ENCODE results near the gene HAAO. TPM values are rescaled to one million over a fixed set of nuclear protein-coding genes. Genes with fewer than 3 reads are reported as not detected.

HAAO gene
- total RNA-seq, 1 experiment from 2014 or later: not detected

DNA sequence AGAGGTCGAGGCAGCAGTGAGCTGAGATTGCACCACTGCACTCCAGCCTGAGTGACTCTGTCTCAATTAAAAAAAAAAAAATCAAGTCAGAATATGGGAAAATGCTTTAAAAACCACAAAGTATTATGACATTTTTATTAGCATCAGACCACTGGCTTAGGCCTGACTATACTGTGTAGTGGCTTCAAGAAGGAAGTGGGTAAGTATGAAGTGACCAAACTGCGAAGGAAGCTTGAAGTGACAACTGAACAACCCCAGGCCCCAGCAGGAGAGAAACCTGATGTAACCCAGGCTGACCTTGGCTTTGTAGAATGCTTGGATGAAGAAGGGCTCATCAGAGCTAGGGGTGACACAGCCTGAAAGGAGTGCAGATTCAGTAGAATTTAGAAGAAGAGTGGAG is 21.4 kb upstream of the HAAO start:
- no peak for DNase-seq (ENCODE audit: low spot score)

DNA sequence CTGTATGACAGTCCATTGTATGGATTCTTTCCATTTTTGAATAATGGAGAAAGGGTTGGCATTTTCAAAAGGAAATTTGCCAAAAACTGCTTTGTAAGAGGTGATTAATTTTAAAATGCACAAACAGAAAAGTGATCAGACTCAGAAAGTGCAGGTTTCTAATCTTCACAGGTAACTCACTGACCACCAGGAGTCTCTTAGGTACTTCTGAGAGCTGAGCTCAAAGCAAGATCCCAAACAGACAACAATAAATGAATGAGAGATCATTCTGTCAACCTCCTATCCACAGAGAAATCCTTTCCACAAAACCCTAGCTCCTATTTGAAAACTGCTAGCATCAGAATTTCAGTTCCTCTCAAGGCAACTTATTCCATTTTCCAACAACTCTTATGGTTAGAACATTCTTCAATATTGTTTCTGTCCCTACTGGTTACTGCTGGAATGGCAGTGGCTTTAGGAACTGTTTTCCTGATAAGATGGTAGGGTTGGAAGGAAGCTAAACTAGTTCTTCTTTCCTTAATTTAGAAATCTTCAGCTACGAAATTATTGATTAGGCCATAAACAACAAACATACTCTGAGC is 20.6 kb upstream of the HAAO start:
- DNase-seq (ENCODE audit: low spot score): peak; percentile 74

DNA sequence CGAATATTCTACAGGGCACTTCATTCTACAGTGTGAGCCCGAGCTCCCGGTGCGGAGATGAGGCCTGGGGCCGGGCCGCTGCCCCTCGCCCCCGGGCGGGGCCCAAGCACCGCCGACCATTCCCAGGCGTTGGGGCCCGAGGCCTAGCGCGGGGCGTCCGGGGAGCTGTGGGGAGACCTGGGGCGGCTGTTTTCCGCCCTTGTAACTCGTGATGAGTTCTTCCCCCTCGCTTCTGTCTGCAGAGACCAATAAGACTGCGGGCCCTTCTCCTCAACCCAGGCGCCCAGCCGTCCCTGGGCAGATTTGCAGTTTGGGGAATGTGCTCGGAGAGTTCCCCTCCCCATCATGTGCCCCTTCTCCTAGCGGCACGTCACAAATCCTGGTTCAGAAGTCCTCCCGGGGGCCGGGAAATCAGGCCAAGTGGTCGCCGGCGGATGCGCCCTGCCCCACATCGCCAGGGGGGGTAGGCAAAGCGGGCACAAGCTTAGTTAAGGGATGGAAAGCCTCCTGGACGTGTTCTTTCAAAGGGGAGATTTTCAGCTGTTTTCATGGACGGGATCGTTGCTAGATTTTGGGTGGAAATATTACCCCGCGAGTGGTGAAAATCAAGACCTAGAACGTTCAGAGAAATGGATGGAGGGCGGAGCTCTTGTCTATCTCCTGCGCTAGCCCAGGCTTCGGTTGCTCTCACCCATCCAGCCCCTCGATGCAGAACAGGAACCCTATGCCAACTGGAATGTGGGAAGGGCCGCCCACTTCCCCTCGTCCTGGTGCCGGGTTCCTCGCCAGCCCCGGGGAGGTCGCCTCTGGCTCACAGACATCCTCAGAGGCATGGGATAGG is 18.8 kb upstream of the HAAO start:
- DNase-seq (ENCODE audit: low spot score): no peak

DNA sequence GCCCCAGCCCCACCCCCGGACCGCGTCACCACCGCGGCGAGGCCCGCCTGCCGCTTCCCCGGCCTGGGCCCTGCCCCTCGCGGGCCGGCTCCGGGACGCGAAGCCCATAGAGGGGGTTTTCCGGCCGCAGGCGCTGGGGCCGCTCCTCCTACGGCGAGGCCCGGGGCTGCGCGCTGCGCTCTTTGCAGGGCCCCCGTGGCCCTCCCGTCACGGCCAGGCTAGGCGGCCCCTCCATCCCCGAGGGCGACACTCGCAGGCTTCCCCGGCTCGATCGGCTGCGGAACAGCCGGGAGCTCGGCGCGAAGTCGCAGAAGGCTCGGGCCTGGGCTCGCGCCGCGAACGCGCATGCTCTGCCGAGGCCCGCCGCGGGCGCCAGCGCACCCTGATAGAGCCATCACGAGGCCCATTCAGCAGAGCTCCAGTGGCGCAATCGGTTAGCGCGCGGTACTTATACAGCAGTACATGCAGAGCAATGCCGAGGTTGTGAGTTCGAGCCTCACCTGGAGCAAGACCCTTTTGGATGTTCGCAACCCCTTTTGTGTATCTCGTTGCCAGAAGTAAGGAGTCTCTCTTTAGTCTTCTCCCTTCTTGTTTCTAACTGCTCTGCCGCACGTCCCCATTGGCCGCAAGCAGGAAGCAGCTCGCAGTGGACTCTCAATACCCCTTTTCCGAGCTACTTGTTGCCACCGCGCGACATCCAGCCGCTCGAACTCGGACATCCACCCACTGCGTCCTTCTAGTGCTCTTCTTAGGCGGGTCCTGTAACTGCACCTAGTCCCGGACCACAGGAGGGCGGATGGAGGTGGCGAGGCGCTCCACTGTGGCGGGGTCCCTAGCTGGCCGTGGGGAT is 18.0 kb upstream of the HAAO start:
- DNase-seq (ENCODE audit: low spot score): peak; percentile 94

DNA sequence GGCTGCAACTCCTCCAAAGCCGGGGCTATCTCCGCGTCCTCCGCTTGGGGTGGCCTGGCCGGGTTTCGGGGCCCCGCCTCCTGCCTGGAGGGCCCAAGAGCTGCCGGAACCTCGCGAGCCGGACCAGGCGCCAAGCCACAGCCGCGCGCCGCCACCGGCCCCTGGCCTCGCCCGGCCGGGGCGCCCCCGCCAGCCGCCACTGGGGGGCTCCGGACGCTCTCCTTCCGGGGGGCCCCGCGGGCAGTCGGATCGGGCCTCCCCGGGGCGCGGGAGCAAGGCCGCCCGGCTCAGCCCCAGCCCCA is 17.4 kb upstream of the HAAO start:
- peak; percentile 79 for DNase-seq (ENCODE audit: low spot score)

DNA sequence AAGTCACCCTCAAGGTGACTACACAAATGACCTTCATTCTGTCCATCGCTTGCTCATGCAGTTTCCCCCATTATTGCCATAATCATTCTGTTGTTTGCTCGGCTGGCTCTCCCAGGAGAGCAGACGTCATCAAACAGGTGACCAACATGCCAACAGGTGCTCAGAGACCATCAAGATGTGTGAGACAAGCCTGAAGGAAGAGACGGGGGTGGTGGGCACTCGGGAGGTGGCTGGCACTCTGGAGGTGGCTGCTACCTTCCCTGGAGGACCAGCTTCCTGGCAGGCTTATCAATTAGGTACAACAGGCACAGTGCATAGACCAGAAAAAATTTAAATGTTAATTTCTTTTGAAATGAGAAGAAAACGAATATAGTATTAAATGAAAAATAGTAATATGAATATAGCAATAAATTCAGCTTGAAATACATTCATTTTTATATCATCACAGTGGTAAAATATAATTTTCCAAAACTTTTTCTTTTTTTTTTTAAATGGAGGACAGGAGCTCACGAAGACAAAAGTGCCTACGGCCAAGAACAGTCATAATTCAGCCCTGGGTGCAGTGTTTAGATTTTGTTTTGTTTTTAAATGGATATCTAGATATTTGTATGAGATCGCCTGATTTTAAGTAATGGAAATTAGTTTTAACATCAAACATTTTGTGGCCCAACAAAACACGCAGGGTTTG is 16.9 kb upstream of the HAAO start:
- DNase-seq (ENCODE audit: low spot score): peak; percentile 45

DNA sequence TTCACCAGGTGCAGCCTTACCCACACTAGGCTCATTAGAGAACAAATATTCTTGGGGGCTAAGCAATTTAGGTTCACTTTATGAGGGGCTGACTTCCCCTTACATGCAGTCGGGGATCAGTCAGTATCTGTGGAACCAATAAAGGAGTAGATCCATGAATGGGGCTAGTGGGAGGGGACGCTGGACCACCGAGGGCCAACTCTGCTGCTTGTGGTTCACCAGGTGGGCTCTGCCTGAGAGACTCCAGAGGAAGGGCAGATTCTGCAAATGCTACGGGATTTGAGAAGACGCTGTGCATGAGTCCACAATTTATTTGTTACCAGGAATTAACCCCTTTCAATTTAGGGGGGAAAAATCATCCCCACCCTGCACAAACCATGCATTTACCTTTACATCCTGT is 15.9 kb upstream of the HAAO start:
- DNase-seq (ENCODE audit: low spot score): no peak

DNA sequence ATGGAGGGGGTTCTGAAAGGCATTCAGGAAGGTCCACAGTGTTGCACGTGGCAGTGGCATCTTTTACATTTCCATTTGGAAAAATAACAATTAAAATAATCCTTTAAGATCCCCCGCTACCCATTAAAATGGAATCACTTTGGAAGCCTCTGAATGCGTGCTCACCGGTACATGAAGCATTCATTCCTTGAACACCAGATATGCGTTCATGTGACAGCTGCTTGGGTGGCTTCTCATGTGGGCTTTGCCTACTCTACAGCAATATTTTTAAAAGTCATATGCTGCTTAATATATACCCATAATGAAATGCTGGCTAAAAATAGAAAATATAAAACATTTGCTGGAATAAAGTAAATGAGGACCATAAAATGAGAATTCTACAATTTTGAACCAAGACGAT is 14.4 kb upstream of the HAAO start:
- DNase-seq (ENCODE audit: low spot score): no peak

DNA sequence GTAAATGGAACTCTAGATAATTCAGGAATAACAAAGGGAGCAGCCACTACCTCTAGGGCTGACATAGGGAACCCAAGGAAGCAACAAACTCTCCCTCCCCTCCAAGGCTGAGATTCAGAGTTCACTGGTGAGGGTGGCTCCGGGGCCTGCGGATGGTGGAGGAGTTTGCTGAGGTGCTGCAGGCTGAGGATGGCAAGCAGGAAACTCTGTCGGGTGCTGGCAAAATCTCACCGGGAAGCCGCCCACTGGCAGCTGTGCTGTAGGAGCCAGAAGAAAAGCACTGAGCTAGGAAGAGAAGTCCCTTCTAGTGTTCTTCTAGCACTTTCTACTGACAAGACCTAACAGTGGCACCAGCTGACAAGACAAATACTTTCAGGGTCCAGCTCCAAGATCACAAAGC is 12.5 kb upstream of the HAAO start:
- DNase-seq (ENCODE audit: low spot score): no peak

DNA sequence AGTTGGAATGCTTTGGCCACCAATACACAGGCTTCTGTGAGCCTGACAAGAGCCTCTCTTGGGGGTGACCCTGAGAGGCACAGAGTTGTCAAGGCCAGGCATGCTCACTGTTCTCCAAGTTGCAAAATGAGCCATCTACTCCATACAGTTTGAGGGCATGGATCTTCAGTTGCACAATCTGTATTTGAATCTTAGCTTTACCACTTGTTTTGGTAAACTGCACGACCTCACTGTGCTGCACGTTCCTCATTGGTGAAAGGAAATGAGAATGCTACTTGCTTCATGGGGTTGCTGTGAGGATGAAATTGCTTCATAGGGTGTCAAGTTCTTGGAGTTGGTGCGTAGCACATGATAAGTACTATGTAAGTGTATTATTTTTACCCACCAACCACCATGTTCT is 12.0 kb upstream of the HAAO start:
- no peak for DNase-seq (ENCODE audit: low spot score)

DNA sequence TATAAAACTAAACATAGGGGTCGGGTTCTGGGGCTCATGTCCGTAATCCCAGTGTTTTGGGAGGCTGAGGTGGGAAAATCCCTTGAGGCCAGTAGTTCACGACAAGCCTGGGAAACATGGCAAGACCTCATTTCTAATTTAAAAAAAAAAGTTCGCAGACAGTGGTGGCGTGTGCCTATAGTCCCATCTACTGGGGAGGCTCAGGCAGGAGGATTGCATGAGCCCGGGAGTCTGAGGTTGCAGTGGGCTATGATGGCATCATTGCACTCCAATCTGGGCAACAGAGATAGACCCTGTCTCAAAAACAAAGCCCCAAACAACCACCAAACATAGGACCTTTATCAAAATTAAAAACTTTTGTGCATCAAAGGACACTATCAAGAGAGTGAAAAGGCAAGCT is 9.8 kb upstream of the HAAO start:
- no peak for DNase-seq (ENCODE audit: low spot score)

DNA sequence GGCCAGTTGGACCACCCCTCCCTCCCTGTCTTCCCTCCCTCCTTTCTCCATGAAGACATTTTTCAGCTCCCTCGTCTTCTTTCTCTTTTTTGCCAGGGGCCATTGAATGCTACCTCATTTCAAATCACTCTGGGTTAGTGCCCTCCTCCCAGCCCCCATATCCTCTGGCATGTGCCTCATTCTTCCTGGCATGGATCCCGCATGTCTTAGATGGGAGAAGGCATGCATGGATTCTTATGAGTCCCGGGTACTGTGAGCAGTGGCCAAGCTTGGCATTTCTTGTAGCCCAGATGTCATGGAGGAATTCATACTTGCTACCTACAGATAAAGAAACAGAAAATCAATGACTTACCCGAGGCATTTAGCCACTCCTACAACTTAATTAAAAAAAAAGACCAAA is 9.0 kb upstream of the HAAO start:
- DNase-seq (ENCODE audit: low spot score): no peak

DNA sequence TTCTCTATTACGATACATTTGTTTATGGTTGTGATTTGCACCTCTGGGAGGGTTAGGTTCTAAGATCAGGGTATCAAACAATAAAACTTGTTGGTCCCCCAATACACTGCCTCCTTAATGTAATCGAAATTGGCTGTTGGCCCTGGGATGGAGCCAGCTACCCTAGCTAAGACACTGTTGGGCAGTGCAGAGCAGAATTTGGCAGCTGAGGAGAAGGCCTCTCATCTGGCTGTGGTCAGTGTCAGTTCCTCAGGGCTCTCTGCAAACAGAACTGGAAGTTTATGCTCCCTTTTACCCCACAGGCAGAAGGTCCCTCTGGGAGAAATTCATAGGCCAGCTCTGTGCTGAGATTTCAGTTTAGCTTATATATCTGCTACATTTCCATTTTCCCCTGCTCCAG is 8.6 kb upstream of the HAAO start:
- DNase-seq (ENCODE audit: low spot score): no peak

DNA sequence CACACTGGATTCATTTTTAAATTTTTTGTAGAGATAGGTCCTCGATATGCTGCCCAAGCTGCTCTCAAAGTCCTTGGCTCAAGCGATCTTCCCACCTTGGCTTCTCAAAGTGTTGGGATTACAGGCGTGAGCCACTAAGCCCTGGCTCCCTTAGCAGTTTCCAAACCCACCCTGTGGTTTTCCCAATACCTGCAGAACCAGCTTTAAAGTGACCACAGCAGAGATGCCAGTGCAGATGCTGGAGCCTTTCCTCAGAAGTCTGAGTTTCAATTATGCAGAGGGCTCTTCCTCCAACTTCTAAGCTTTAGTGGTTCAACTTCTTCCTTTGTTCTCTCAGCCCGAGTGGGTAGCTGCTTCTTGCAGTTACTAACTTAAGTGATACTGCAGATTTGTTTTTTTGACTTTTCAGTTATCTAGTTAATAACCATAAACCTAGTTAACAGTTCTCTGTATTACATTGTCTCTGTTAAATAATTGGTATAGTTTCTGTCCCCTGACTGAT is 8.1 kb upstream of the HAAO start:
- DNase-seq (ENCODE audit: low spot score): no peak

DNA sequence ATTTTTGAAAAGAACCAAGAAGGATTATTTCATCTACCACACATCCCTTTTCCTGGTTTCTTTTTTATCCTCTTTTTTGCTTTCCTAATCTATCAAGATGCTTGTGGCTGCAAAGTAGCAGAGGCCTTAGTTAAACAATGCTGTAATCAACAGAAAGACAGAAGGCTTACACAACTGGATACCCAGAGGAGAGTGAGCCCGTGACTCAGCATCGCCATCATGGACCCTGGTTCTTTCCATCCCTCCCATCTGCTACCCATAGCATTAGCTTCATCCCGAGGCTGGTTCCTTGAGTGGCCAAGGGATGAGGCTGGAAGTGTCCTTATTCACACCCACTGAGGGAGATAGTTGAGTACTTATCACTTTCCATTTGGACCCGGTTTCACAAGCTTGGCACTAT is 7.5 kb upstream of the HAAO start:
- DNase-seq (ENCODE audit: low spot score): no peak

DNA sequence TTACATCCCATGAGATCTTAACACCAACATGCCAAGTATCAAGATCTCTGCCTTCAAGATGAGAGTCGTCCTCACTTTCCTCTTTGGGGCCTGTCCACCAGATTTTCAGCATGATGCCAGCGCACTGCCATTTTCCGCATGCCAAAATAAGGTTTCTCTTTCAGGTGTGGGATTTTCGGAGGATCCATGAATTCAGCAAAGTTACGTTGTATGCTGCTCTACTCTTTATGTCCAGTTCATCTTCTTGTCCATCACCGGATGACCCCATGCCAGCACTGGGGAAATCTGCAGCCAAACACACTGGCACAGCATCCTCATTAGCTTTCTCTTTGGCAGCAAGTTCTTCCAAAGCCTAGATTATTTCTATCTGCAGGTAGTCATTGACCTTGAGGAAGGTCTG is 4.9 kb upstream of the HAAO start:
- no peak for DNase-seq (ENCODE audit: low spot score)

DNA sequence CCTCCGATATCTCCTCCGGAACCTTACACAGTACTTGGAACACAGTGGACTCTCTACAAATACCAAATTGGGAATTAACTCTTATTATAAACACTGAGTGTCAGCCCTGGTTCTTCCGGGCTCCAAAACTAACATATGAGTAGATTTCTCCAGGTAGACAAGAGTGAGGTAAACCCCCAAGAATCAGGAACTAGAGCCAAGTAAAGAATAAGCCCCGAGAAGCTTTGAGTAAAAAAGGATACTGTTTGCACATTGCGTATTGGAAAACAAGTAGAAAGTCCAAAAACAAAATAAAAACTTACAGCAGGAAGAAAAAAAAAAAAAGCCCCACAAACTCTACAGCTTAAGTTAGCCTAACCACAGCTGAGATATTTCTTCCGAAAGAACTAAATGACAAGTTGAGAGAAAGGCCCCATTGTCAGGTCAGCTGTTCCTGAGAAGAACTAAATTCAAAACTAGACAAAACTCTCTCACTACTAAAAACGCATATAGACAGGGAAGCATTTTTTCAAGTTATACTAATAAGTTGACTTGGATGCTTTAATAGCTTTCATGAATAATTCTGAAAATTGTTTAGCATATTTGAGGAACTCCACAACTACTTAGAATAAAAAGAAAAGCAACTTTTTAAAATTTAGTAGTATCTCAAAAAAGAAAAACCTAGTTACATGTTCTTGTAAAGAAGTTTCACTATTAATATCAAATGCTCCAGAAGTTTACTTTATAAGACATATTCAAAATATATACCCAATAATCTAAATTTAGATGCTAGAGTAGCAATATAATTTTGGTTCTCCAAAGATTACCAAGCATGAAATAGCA is 4.3 kb upstream of the HAAO start:
- no peak for DNase-seq (ENCODE audit: low spot score)

DNA sequence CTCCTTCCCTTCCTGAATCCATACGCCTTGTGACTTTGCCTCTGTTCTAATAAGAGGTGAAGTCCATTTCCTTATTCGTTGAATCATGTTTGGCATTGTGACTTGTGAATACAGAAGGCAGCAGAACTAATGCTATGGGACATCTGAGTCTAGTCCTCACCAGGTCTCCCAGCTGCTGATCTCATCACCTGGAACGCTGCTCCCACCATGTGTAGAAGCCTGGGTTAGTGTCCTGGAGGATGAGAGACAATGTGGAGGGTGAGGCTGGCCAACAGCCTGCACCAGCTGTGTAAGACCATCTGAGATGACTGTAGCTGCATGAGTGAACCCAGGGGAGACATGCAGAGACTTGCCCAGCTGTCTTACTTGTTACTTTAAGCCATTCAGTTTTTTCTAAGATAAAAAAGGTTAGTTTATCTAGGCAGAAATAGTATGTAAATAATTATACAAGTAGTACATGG is 3.5 kb upstream of the HAAO start:
- no peak for DNase-seq (ENCODE audit: low spot score)

DNA sequence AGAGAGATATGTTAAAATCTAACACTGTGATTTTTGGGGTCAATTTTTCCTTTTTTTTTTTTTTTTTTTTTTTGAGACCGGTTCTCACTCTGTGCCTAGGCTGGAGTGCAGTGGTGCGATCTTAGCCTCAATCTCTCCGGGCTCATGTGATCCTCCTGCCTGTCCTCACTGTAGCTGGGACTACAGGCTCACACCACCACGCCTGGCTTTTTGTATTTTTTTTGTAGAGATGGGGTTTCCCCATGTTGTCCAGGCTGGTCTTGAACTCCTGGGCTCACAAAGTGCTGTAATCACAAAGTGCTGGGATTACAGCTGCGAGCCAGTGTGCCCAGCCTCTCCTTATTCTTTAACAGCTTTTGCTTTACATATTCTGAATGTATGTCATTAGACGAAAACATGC is 2.9 kb upstream of the HAAO start:
- no peak for DNase-seq (ENCODE audit: low spot score)

DNA sequence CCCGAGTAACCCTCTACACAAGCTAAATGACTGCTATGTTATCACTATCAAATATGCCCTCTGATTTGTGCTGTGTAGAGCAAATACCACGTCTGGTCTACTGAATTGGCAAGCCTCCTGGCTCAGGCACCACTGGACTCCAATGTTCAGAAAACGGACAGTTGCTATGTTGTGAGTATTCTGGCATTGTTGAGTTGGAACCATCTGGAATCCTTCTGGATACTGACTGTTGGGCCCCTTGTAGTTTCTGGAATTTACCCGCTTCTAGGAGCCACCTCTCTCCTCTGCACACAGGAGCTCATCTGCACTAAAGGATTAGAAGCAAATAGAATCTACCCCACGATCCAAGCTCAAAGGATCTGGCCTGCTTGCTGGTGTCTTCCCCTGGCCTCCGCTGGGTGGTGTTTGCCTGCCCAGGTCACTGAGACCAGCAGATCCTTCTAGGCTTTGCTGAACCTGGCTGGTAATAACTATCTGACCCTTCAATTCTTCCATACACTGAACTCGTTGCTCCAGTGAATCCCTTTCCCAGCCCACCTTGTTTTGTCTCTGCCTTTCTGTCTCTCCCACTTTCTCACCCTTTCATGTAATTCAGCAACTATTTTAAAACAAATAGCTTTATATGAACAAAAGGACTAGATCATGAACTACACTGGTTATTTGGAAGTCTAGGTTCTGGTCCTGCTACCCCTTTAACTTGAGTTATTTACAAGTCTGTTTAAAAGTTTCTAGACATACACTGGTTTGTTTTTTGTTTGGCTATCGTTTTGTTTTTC is 2.1 kb upstream of the HAAO start:
- DNase-seq (ENCODE audit: low spot score): peak; percentile 47
